ENCODE results near the gene DCAF4.
A peak's percentile ranks its signal among the peaks of the same experiment; 100 is the strongest.

Gene DCAF4

GRCh38 chr14:72913809-72914208, 12.5 kb upstream of the DCAF4 start:
- 0 out of 2 replicates have a peak, but pooled peaks cover 3% of the 10 kb centered on the region for H3K36me3 ChIP-seq (ENCODE audit: low read depth)
- TF ChIP-seq CTCF (IDR thresholded peaks at IDR 0.05; ENCODE audit: poor library complexity, severe bottlenecking) = no peak
- H3K27ac ChIP-seq (ENCODE audit: poor library complexity, severe bottlenecking) = no peak overlapping the region
- no peak for ATAC-seq (ENCODE audit: low read depth)
- no peaks in the 10 kb centered on the region for H3K27me3 ChIP-seq (ENCODE audit: insufficient read depth, poor library complexity, severe bottlenecking)
- H3K9me3 ChIP-seq (ENCODE audit: severe bottlenecking) = no peaks in the 10 kb centered on the region
- H3K4me1 ChIP-seq (ENCODE audit: insufficient read depth, poor library complexity, severe bottlenecking) = peaks cover 3% of the 10 kb centered on the region
- no peak for DNase-seq (ENCODE audit: low spot score)
- H3K4me3 ChIP-seq (ENCODE audit: severe bottlenecking) = no peak overlapping the region

GRCh38 chr14:72916174-72916573, 10.1 kb upstream of the DCAF4 start:
- no peak for DNase-seq (ENCODE audit: low spot score)

GRCh38 chr14:72917094-72917802, 9.0 kb upstream of the DCAF4 start:
- Histone ChIP-seq H3K36me3 (ENCODE audit: low read depth) (0 out of 2 replicates have a peak, but pooled peaks cover 3% of the 10 kb centered on the region), H3K4me3 (ENCODE audit: severe bottlenecking) (no peak overlapping the region), H3K9me3 (ENCODE audit: severe bottlenecking) (no peaks in the 10 kb centered on the region), H3K27ac (ENCODE audit: poor library complexity, severe bottlenecking) (no peak overlapping the region), H3K4me1 (ENCODE audit: insufficient read depth, poor library complexity, severe bottlenecking) (peaks cover 3% of the 10 kb centered on the region), H3K27me3 (ENCODE audit: insufficient read depth, poor library complexity, severe bottlenecking) (no peaks in the 10 kb centered on the region)
- TF ChIP-seq CTCF (IDR thresholded peaks at IDR 0.05; ENCODE audit: poor library complexity, severe bottlenecking) = no peak
- ATAC-seq (ENCODE audit: low read depth) (no peak), DNase-seq (ENCODE audit: low spot score) (no peak)

More at GRCh38 chr14:72916174-72916573, 10.1 kb upstream of the DCAF4 start:
- TF ChIP-seq CTCF (IDR thresholded peaks at IDR 0.05; ENCODE audit: poor library complexity, severe bottlenecking) = no peak
- Histone ChIP-seq H3K4me1 (ENCODE audit: insufficient read depth, poor library complexity, severe bottlenecking) (peaks cover 3% of the 10 kb centered on the region), H3K9me3 (ENCODE audit: severe bottlenecking) (no peaks in the 10 kb centered on the region), H3K36me3 (ENCODE audit: low read depth) (0 out of 2 replicates have a peak, but pooled peaks cover 3% of the 10 kb centered on the region), H3K4me3 (ENCODE audit: severe bottlenecking) (no peak overlapping the region), H3K27me3 (ENCODE audit: insufficient read depth, poor library complexity, severe bottlenecking) (no peaks in the 10 kb centered on the region), H3K27ac (ENCODE audit: poor library complexity, severe bottlenecking) (no peak overlapping the region)
- ATAC-seq (ENCODE audit: low read depth) = peak; percentile 89

GRCh38 chr14:72920008-72920407, 6.3 kb upstream of the DCAF4 start:
- Histone ChIP-seq H3K4me1 (ENCODE audit: insufficient read depth, poor library complexity, severe bottlenecking) (peaks cover 3% of the 10 kb centered on the region), H3K27me3 (ENCODE audit: insufficient read depth, poor library complexity, severe bottlenecking) (no peaks in the 10 kb centered on the region), H3K36me3 (ENCODE audit: low read depth) (no peaks in the 10 kb centered on the region), H3K9me3 (ENCODE audit: severe bottlenecking) (no peaks in the 10 kb centered on the region), H3K27ac (ENCODE audit: poor library complexity, severe bottlenecking) (no peak overlapping the region), H3K4me3 (ENCODE audit: severe bottlenecking) (no peak overlapping the region)
- ATAC-seq (ENCODE audit: low read depth) = no peak
- TF ChIP-seq CTCF (IDR thresholded peaks at IDR 0.05; ENCODE audit: poor library complexity, severe bottlenecking) = no peak
- no peak for DNase-seq (ENCODE audit: low spot score)

- Histone ChIP-seq H3K4me3 (ENCODE audit: severe bottlenecking) (no peak overlapping the region), H3K36me3 (ENCODE audit: low read depth) (no peaks in the 10 kb centered on the region), H3K27me3 (ENCODE audit: insufficient read depth, poor library complexity, severe bottlenecking) (no peaks in the 10 kb centered on the region), H3K9me3 (ENCODE audit: severe bottlenecking) (no peaks in the 10 kb centered on the region), H3K4me1 (ENCODE audit: insufficient read depth, poor library complexity, severe bottlenecking) (no peaks in the 10 kb centered on the region), H3K27ac (ENCODE audit: poor library complexity, severe bottlenecking) (no peak overlapping the region)
- no peak for DNase-seq (ENCODE audit: low spot score)
- TF ChIP-seq CTCF (IDR thresholded peaks at IDR 0.05; ENCODE audit: poor library complexity, severe bottlenecking) = no peak
- ATAC-seq (ENCODE audit: low read depth) = no peak
Measured at GRCh38 chr14:72921396-72921795, 4.9 kb upstream of the DCAF4 start.

Measured in RWPE2 (cell line).